ENCODE results near the gene SETD1B. TPM values are rescaled to one million over a fixed set of nuclear protein-coding genes. Genes with fewer than 3 reads are reported as not detected.

SETD1B gene
- total and polyA plus RNA-seq, 2 donors (not counting 1 experiment from before 2014, with no cell fraction given) = 7.9 to 61.4 TPM

DNA sequence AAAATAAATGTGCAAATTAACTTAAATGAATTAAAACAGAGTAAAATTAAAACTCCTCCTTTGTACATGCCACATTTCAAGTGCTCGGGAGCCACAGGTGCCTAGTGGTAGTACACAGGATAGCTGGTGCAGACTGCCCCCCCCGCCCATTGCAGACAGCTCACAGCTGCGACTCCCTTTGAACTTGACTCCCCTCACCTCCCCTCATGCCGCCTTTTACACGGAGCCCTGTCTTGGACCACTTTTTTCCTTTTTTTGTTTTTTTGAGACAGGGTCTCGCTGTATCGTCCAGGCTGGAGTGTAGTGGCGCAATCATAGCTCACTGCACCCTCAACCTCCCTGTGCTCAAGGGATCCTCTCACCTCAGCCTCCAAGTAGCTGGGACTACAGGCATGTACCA lies 11.5 kb downstream of the SETD1B start:
- TF ChIP-seq EZH2 (IDR thresholded peaks at IDR 0.05; ENCODE audit: borderline replicate concordance, insufficient read depth, low read depth, low read length, poor library complexity, severe bottlenecking) = no peak
- TF ChIP-seq, protein P1, sequence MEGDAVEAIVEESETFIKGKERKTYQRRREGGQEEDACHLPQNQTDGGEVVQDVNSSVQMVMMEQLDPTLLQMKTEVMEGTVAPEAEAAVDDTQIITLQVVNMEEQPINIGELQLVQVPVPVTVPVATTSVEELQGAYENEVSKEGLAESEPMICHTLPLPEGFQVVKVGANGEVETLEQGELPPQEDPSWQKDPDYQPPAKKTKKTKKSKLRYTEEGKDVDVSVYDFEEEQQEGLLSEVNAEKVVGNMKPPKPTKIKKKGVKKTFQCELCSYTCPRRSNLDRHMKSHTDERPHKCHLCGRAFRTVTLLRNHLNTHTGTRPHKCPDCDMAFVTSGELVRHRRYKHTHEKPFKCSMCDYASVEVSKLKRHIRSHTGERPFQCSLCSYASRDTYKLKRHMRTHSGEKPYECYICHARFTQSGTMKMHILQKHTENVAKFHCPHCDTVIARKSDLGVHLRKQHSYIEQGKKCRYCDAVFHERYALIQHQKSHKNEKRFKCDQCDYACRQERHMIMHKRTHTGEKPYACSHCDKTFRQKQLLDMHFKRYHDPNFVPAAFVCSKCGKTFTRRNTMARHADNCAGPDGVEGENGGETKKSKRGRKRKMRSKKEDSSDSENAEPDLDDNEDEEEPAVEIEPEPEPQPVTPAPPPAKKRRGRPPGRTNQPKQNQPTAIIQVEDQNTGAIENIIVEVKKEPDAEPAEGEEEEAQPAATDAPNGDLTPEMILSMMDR (IDR thresholded peaks at IDR 0.05) = no peak
- WGBS (ENCODE audit: insufficient coverage) = 95% methylated on average over 8 of the region's 8 CpGs
- Histone ChIP-seq H2AFZ (ENCODE audit: insufficient read depth, low read depth, low read length, poor library complexity, severe bottlenecking) (no peak overlapping the region), H3K4me2 (replicated peaks; ENCODE audit: low read depth, low read length, poor library complexity, severe bottlenecking) (no peak overlapping the region), H3K27ac (ENCODE audit: low read length in 2 of 2) (no peak overlapping the region), H3K9ac (ENCODE audit: low read length) (no peak overlapping the region), H3K27me3 (replicated peaks in 1 of 4; ENCODE audit: control extremely low read depth in 1 of 4, control insufficient read depth in 3 of 4, insufficient read depth in 4 of 4, low read length in 3 of 4) (no peaks in the 10 kb centered on the region), H3K36me3 (replicated peaks in 1 of 2; ENCODE audit: control extremely low read depth in 1 of 2, control insufficient read depth in 1 of 2, extremely low read depth in 1 of 2, insufficient read depth in 2 of 2, low read length in 1 of 2) (peaks cover 2 to 80% of the 10 kb centered on the region in 2 experiments), H3K4me3 (ENCODE audit: control extremely low read depth in 1 of 5, extremely low read depth in 1 of 5, insufficient read depth in 1 of 5, low read depth in 2 of 5, low read length in 4 of 5) (no peak overlapping the region), H4K20me1 (ENCODE audit: control insufficient read depth, insufficient read depth, low read length, poor library complexity, severe bottlenecking) (peaks cover 86% of the 10 kb centered on the region), H3K4me1 (ENCODE audit: control insufficient read depth in 2 of 2, insufficient read depth in 2 of 2, low read length in 2 of 2) (peaks cover 25 to 34% of the 10 kb centered on the region in 2 donors), H3K9me3 (ENCODE audit: control extremely low read depth in 1 of 3, control insufficient read depth in 2 of 3, insufficient read depth in 1 of 3, low read length in 2 of 3) (no peaks in the 10 kb centered on the region), H3K79me2 (ENCODE audit: control insufficient read depth, insufficient read depth, low read length) (peaks cover 89% of the 10 kb centered on the region)
- intact Hi-C loops (cut with micrococcal nuclease) = no loop called here
- ATAC-seq (ENCODE audit: low read depth) = no peak
- POLR2A ChIA-PET = interaction anchor here (0.7 to 1.5 kb wide), 3 partner anchors 10 to 189 kb away, joined by 4 to 23 read pairs (median 6); no protein-coding TSS in a partner anchor
- Mint-ChIP-seq H3K9me3 (ENCODE audit: insufficient read depth) (no peaks in the 10 kb centered on the region), H3K4me1 (peaks cover 30% of the 10 kb centered on the region), H3K27me3 (no peaks in the 10 kb centered on the region), H3K27ac (no peak overlapping the region), H3K4me3 (no peak overlapping the region)
- no peak for DNase-seq
- CTCF ChIA-PET = interaction anchor here (0.7 to 32.7 kb wide), 3 partner anchors 10 to 263 kb away, joined by 3 to 1947 read pairs (median 6); partner anchors contain the start of genes RHOF and SETD1B

- Mint-ChIP-seq H3K9me3 (ENCODE audit: insufficient read depth) (no peaks in the 10 kb centered on the region), H3K27me3 (no peaks in the 10 kb centered on the region), H3K4me1 (peaks cover 17% of the 10 kb centered on the region), H3K4me3 (no peak overlapping the region), H3K27ac (no peak overlapping the region)
- H3K27me3 ChIP-seq (replicated peaks in 1 of 4; ENCODE audit: control extremely low read depth in 1 of 4, control insufficient read depth in 3 of 4, insufficient read depth in 4 of 4, low read length in 3 of 4) = no peaks in the 10 kb centered on the region
- no peak overlapping the region for H3K9ac ChIP-seq (ENCODE audit: low read length)
- no peak overlapping the region for H2AFZ ChIP-seq (ENCODE audit: insufficient read depth, low read depth, low read length, poor library complexity, severe bottlenecking)
- peaks cover 2 to 82% of the 10 kb centered on the region in 2 experiments for H3K36me3 ChIP-seq (replicated peaks in 1 of 2; ENCODE audit: control extremely low read depth in 1 of 2, control insufficient read depth in 1 of 2, extremely low read depth in 1 of 2, insufficient read depth in 2 of 2, low read length in 1 of 2)
- no peak for ATAC-seq (ENCODE audit: low read depth)
- 99% methylated on average over 23 of the region's 47 CpGs for WGBS (ENCODE audit: insufficient coverage)
- peaks cover 80% of the 10 kb centered on the region for H4K20me1 ChIP-seq (ENCODE audit: control insufficient read depth, insufficient read depth, low read length, poor library complexity, severe bottlenecking)
- H3K4me1 ChIP-seq (ENCODE audit: control insufficient read depth in 2 of 2, insufficient read depth in 2 of 2, low read length in 2 of 2) = peaks cover 11 to 16% of the 10 kb centered on the region in 2 donors
- ChIA-PET POLR2A (no interaction called here), CTCF (interaction anchor here (1.4 to 32.7 kb wide), 2 partner anchors 11 to 29 kb away, joined by 3 to 1947 read pairs; partner anchors contain the start of genes RHOF and SETD1B)
- H3K4me3 ChIP-seq (ENCODE audit: control extremely low read depth in 1 of 5, extremely low read depth in 1 of 5, insufficient read depth in 1 of 5, low read depth in 2 of 5, low read length in 4 of 5) = no peak overlapping the region
- intact Hi-C loops (cut with micrococcal nuclease) = no loop called here
- DNase-seq = no peak
- TF ChIP-seq, protein P1 (IDR thresholded peaks at IDR 0.05) = no peak
- TF ChIP-seq EZH2 (IDR thresholded peaks at IDR 0.05; ENCODE audit: borderline replicate concordance, insufficient read depth, low read depth, low read length, poor library complexity, severe bottlenecking) = no peak
- H3K79me2 ChIP-seq (ENCODE audit: control insufficient read depth, insufficient read depth, low read length) = peaks cover 71% of the 10 kb centered on the region
- H3K4me2 ChIP-seq (replicated peaks; ENCODE audit: low read depth, low read length, poor library complexity, severe bottlenecking) = no peak overlapping the region
- H3K9me3 ChIP-seq (ENCODE audit: control extremely low read depth in 1 of 3, control insufficient read depth in 2 of 3, insufficient read depth in 1 of 3, low read length in 2 of 3) = no peaks in the 10 kb centered on the region
- H3K27ac ChIP-seq (ENCODE audit: low read length in 2 of 2) = no peak overlapping the region
Observed at GRCh38 chr12:121816925-121817647, 13.3 kb downstream of the SETD1B start.
